Inferior parietal cortex (tissue), 1 donor: Measurements from ENCODE around the gene LRRC73.
"Not testable (repeated sequence)": the region's sequence is repeated elsewhere in the genome, so short reads cannot be mapped to it uniquely, and the experiment has no call there.

Source experiments
- DNase-seq: peaks from one replicate; pipeline ENCODE4 v3.0.0-alpha.2; 2016; ENCODE audit errors: extremely low spot score

LRRC73 gene

DNA sequence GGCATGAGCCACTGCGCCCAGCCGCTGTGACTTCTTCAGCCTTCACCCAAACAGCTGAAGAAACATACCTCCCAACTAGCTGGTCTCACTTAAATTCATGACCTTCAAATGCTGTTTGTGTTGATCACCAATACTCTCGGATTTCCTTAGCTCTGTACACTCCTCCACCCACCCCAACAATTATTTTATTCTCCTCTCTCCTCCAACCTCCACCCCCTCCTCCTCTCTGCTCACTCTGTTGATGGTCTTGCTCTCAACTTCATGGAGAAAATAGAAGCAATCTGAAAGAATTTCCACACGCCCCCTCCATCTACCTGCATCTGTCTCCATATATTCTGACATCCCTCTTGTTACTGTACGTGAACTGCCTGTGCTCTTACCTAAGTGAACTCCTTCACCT, 48.2 kb downstream of the LRRC73 start:
- DNase-seq = no peak

DNA sequence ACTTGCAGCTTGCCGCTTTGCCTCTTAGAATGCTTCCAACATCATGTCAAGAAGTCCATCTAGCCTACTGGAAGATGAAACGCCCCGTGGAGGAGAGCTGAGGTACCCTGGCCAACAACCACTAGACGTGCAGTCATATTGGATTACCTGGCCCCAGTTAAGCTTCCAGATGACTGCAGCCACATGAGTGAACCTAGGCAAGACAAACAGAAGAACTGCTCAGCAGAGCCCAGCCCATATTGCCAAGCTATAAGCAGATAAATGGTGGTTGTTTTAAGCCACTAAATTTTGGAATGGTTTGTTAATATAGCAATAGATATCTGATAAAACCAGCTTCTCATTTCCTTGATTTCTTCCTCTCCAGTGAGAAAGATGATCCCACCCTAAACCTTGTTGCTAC, 50.1 kb downstream of the LRRC73 start:
- no peak for DNase-seq

DNA sequence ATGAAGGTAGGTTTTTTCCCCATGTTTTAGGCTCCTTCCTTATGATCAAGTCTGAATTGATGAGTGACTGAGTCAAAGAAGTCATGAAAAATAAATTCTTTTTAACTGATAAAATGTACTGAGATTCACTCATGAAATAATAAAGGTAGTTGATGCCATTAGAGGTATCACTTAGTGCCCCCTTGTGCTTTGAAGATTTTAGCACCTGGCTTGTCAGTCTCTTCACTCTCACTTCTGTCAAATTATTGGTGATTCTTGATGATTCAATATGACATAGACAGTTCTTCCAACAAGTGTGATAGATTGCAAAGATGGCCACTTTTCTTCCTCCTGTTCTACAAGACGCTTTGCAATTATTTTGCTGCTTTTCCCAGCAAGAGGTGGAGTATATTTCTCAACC, 50.6 kb downstream of the LRRC73 start:
- no peak for DNase-seq

DNA sequence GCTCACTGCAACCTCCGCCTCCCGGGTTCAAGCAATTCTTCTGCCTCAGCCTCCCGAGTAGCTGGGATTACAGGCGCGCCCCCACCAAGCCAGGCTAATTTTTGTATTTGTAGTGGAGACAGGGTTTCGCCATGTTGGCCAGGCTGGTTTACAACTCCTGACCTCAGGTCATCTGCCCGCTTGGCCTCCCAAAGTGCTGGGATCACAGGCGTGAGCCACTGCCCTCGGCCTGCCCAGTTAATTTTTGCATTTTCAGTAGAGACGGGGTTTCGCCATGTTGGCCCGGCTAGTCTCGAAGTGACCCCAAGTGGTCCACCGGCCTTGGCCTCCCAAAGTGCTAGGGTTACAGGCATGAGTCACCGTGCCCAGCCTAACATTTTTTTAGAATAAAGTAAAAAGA, 52.0 kb downstream of the LRRC73 start:
- DNase-seq = not testable (repeated sequence)

DNA sequence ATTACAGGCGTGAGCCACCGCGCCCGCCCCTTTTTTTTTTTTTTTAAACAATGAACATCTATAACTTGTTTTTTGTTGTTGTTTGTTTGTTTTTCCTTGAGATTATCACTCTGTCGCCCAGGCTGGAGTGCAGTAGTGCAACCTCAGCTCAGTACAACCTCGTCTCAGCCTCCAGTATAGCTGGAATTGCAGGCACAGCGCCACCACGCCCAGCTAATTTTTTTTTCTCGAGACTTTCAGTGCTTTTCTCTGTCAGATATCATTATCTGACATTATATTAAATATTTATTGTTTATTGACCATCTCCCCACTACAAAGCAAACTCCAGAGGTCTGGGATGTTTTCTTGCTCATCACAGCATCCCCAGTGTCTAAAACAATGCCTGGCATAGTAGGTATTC, 52.5 kb downstream of the LRRC73 start:
- no peak for DNase-seq
